Measurements from ENCODE around the gene ESRRG. TPM values are rescaled to one million over a fixed set of nuclear protein-coding genes. Genes with fewer than 3 reads are reported as not detected.

ESRRG gene
- total and polyA plus RNA-seq, 2 donors (not counting 1 experiment from before 2014, with no cell fraction given) = 0.06 TPM; not detected in 1

DNA sequence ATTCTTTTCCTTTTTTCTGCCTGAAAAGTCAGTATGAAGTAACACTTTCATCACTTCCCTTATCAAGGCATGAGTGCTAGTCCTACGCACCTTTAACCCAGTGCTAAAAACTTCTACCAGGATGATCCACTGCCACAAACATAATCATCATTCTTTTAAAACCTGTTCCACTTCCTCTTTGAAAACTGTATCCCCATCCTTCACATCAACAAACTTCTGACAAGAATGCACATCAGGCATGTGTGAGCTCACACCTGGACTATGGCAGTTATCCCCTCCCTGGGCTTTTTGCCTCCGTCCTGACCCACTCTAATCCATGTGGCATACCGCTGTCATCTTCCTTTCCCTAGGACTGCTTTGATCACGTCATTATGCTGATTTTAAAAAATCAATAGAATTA lies 70.2 kb downstream of the ESRRG start:
- 91% methylated on average over 1 of the region's 4 CpGs for WGBS (ENCODE audit: insufficient coverage)
- H3K9ac ChIP-seq (ENCODE audit: low read length) = no peak overlapping the region
- TF ChIP-seq, protein P1, sequence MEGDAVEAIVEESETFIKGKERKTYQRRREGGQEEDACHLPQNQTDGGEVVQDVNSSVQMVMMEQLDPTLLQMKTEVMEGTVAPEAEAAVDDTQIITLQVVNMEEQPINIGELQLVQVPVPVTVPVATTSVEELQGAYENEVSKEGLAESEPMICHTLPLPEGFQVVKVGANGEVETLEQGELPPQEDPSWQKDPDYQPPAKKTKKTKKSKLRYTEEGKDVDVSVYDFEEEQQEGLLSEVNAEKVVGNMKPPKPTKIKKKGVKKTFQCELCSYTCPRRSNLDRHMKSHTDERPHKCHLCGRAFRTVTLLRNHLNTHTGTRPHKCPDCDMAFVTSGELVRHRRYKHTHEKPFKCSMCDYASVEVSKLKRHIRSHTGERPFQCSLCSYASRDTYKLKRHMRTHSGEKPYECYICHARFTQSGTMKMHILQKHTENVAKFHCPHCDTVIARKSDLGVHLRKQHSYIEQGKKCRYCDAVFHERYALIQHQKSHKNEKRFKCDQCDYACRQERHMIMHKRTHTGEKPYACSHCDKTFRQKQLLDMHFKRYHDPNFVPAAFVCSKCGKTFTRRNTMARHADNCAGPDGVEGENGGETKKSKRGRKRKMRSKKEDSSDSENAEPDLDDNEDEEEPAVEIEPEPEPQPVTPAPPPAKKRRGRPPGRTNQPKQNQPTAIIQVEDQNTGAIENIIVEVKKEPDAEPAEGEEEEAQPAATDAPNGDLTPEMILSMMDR (IDR thresholded peaks at IDR 0.05) = no peak
- TF ChIP-seq EZH2 (IDR thresholded peaks at IDR 0.05; ENCODE audit: borderline replicate concordance, insufficient read depth, low read depth, low read length, poor library complexity, severe bottlenecking) = no peak
- H3K9me3 ChIP-seq (ENCODE audit: control extremely low read depth in 1 of 3, control insufficient read depth in 2 of 3, insufficient read depth in 1 of 3, low read length in 2 of 3) = no peaks in the 10 kb centered on the region
- CTCF ChIA-PET = no interaction called here
- POLR2A ChIA-PET = no interaction called here
- H3K4me3 ChIP-seq (ENCODE audit: control extremely low read depth in 1 of 5, extremely low read depth in 1 of 5, insufficient read depth in 1 of 5, low read depth in 2 of 5, low read length in 4 of 5) = no peak overlapping the region
- intact Hi-C loops (cut with micrococcal nuclease) = no loop called here
- no peak overlapping the region for H3K27ac Mint-ChIP-seq
- H3K79me2 ChIP-seq (ENCODE audit: control insufficient read depth, insufficient read depth, low read length) = no peaks in the 10 kb centered on the region
- H3K4me2 ChIP-seq (replicated peaks; ENCODE audit: low read depth, low read length, poor library complexity, severe bottlenecking) = no peak overlapping the region
- no peaks in the 10 kb centered on the region for H3K36me3 ChIP-seq (replicated peaks in 1 of 2; ENCODE audit: control extremely low read depth in 1 of 2, control insufficient read depth in 1 of 2, extremely low read depth in 1 of 2, insufficient read depth in 2 of 2, low read length in 1 of 2)
- no peaks in the 10 kb centered on the region for H4K20me1 ChIP-seq (ENCODE audit: control insufficient read depth, insufficient read depth, low read length, poor library complexity, severe bottlenecking)
- H3K4me3 Mint-ChIP-seq = no peak overlapping the region
- H3K9me3 Mint-ChIP-seq (ENCODE audit: insufficient read depth) = no peaks in the 10 kb centered on the region
- no peaks in the 10 kb centered on the region for H3K4me1 ChIP-seq (ENCODE audit: control insufficient read depth in 2 of 2, insufficient read depth in 2 of 2, low read length in 2 of 2)
- no peak overlapping the region for H3K27ac ChIP-seq (ENCODE audit: low read length in 2 of 2)
- no peak for ATAC-seq (ENCODE audit: low read depth)
- H2AFZ ChIP-seq (ENCODE audit: insufficient read depth, low read depth, low read length, poor library complexity, severe bottlenecking) = no peak overlapping the region
- H3K27me3 ChIP-seq (replicated peaks in 1 of 4; ENCODE audit: control extremely low read depth in 1 of 4, control insufficient read depth in 3 of 4, insufficient read depth in 4 of 4, low read length in 3 of 4) = no peaks in the 10 kb centered on the region
- no peak for DNase-seq
- no peaks in the 10 kb centered on the region for H3K27me3 Mint-ChIP-seq
- no peaks in the 10 kb centered on the region for H3K4me1 Mint-ChIP-seq

GRCh38 chr1:216651826-216652418 lies 71.3 kb downstream of the ESRRG start:
- H3K9me3 ChIP-seq (ENCODE audit: control extremely low read depth in 1 of 3, control insufficient read depth in 2 of 3, insufficient read depth in 1 of 3, low read length in 2 of 3) = no peaks in the 10 kb centered on the region
- Mint-ChIP-seq H3K9me3 (ENCODE audit: insufficient read depth) (no peaks in the 10 kb centered on the region), H3K4me1 (no peaks in the 10 kb centered on the region), H3K27ac (no peak overlapping the region), H3K27me3 (no peaks in the 10 kb centered on the region), H3K4me3 (no peak overlapping the region)
- WGBS (ENCODE audit: insufficient coverage) = 90% methylated on average over 5 of the region's 6 CpGs
- intact Hi-C loops (cut with micrococcal nuclease) = no loop called here
- H3K79me2 ChIP-seq (ENCODE audit: control insufficient read depth, insufficient read depth, low read length) = no peaks in the 10 kb centered on the region
- CTCF ChIA-PET = no interaction called here
- ATAC-seq (ENCODE audit: low read depth) = no peak
- H4K20me1 ChIP-seq (ENCODE audit: control insufficient read depth, insufficient read depth, low read length, poor library complexity, severe bottlenecking) = no peaks in the 10 kb centered on the region
- no peak overlapping the region for H3K4me2 ChIP-seq (replicated peaks; ENCODE audit: low read depth, low read length, poor library complexity, severe bottlenecking)
- TF ChIP-seq, protein P1 (IDR thresholded peaks at IDR 0.05) = no peak
- no peak for TF ChIP-seq EZH2 (IDR thresholded peaks at IDR 0.05; ENCODE audit: borderline replicate concordance, insufficient read depth, low read depth, low read length, poor library complexity, severe bottlenecking)
- POLR2A ChIA-PET = no interaction called here
- H3K27ac ChIP-seq (ENCODE audit: low read length in 2 of 2) = no peak overlapping the region
- H2AFZ ChIP-seq (ENCODE audit: insufficient read depth, low read depth, low read length, poor library complexity, severe bottlenecking) = no peak overlapping the region
- no peaks in the 10 kb centered on the region for H3K27me3 ChIP-seq (replicated peaks in 1 of 4; ENCODE audit: control extremely low read depth in 1 of 4, control insufficient read depth in 3 of 4, insufficient read depth in 4 of 4, low read length in 3 of 4)
- H3K9ac ChIP-seq (ENCODE audit: low read length) = no peak overlapping the region
- H3K36me3 ChIP-seq (replicated peaks in 1 of 2; ENCODE audit: control extremely low read depth in 1 of 2, control insufficient read depth in 1 of 2, extremely low read depth in 1 of 2, insufficient read depth in 2 of 2, low read length in 1 of 2) = no peaks in the 10 kb centered on the region
- DNase-seq = no peak
- no peaks in the 10 kb centered on the region for H3K4me1 ChIP-seq (ENCODE audit: control insufficient read depth in 2 of 2, insufficient read depth in 2 of 2, low read length in 2 of 2)
- H3K4me3 ChIP-seq (ENCODE audit: control extremely low read depth in 1 of 5, extremely low read depth in 1 of 5, insufficient read depth in 1 of 5, low read depth in 2 of 5, low read length in 4 of 5) = no peak overlapping the region
